GM21723 (cell line): ENCODE data around the gene PSMD3.

Source experiments
- ATAC-seq: cut with Tn5 transposase; IDR thresholded peaks from one replicate; pipeline ENCODE4 v1.9.1; 2021; ENCODE audit warnings: mild to moderate bottlenecking, moderate library complexity; ENCODE audit not compliant: unreplicated experiment

Gene PSMD3

DNA sequence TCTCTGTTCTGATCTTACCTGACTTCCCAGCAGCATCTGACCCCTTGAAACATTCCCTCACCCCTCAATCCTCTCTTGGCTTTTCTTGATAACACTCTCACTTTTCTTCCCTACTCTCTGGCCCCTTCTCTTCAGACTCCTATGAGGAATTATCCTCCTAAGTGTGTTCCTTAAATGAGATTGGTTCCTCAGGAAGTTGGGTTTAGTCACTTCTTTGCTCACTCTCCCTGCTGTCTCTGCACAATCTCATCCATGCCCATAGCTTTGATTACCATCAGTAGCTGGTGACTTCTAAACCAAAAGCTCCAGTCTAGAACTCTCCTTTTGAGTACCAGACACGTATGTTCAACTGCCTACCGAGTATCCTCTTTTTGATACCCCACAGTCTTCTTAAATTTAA, 60.6 kb downstream of the PSMD3 start:
- no peak for ATAC-seq
